C4-2B (cell line): ENCODE results near the gene STARD13.

ENCODE experiments used
- H3K27ac ChIP-seq: fragments of 450-650 bp; 2 replicates; pipeline ENCODE4 v1.5.1; 2017
- ZFX ChIP-seq: fragments of 450-650 bp; IDR thresholded peaks from 2 replicates; pipeline ENCODE4 v1.6.1; 2017
- TF ChIP-seq, protein P1 (sequence below): fragments of 450-650 bp; conservative IDR thresholded peaks from 2 replicates; pipeline ENCODE4 v1.5.1; 2017; ENCODE audit warnings: mild to moderate bottlenecking

Gene STARD13

DNA sequence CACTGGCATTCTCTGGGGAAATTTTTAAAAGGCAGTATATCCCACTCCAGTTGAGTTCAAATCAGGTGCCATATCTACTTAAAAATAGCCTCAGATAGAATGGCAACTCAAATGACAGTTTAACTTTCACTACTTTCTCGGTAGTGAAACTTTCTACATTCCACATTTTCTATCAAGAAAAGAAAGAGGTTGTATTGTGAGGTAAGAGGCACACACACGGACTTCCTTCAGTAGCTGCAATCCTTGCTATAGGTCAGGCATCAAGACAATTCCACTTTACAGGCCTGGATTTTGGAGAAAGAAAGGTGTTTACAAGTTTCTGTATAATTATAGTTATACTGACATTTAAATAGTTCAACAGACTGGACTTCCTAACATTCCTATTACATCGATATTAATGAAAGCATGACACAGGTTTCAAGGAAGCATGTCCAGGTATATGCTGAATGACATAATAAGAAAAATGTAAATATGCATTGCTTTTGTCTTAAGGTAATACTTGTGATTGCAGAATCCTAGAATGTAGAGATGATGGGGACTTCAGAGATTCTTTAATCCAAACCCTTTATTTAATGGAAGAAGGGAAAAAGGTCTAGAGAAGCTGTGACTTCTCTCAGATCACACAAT lies 5.2 kb downstream of the STARD13 start:
- TF ChIP-seq, protein P1, sequence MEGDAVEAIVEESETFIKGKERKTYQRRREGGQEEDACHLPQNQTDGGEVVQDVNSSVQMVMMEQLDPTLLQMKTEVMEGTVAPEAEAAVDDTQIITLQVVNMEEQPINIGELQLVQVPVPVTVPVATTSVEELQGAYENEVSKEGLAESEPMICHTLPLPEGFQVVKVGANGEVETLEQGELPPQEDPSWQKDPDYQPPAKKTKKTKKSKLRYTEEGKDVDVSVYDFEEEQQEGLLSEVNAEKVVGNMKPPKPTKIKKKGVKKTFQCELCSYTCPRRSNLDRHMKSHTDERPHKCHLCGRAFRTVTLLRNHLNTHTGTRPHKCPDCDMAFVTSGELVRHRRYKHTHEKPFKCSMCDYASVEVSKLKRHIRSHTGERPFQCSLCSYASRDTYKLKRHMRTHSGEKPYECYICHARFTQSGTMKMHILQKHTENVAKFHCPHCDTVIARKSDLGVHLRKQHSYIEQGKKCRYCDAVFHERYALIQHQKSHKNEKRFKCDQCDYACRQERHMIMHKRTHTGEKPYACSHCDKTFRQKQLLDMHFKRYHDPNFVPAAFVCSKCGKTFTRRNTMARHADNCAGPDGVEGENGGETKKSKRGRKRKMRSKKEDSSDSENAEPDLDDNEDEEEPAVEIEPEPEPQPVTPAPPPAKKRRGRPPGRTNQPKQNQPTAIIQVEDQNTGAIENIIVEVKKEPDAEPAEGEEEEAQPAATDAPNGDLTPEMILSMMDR = no peak
- no peak for TF ChIP-seq ZFX
- H3K27ac ChIP-seq = peak overlapping the region; percentile 51; the same call in 1 of the 2 replicates

DNA sequence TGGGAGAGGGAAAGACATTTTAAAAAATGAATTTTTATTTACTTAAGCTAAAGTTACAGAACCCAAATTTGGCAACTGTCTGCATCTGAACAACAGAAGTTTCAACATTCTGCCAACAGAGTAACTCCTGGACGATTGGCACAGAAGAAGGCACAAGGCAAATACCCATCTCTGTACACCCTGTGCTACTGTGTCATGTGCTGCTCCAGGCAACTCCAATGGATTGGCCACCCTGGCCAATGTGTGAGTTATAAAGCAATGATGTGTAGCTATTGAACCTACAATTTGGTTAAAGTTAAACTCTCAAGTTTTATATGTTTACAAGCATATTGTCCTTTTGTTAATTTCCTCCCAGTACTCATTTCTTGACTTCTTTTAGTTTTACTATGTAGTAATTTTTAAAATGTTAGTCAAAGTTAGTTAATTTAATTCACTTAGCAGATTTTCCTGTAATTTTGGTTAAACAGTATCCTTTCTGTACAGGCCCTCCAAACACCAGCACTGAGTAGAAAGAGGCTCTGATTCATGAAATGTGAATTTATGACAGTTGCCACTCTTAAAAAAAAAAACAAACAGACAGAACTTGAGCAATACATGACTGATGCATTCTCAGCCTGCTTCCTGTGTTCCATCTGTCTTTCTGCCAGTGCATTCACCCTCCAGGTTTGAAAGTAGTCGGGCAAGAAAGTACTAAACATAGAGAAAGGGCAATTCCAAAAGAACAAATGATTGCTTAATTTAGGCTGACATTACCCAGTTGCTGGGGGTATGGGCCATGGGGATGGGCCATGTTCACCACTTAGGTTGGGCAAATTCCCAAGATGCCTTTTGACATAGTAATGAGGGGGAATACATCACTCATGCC lies 5.9 kb downstream of the STARD13 start:
- TF ChIP-seq ZFX = no peak
- peak overlapping the region; percentile 51; the same call in 1 of the 2 replicates for H3K27ac ChIP-seq

DNA sequence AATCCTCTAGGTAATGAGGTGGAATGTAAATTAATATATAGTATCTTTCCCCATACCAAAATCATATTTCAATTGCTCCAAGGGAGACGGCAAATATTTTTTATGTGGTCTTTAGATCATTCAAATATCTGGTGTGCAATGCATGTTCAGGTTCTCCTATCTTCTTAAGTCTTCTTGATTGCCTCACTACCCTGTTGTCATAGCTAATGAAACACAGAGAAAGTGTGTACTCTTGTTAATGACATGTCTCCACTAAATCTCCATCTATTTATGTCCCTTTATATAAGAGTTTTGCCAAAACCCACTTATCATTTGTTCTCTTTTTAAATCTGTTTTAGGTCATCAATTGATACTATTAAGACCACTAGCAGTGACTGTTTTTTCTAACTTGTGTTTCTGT lies 6.6 kb downstream of the STARD13 start:
- H3K27ac ChIP-seq = no peak overlapping the region
- TF ChIP-seq ZFX = no peak
- TF ChIP-seq, protein P1 = no peak

DNA sequence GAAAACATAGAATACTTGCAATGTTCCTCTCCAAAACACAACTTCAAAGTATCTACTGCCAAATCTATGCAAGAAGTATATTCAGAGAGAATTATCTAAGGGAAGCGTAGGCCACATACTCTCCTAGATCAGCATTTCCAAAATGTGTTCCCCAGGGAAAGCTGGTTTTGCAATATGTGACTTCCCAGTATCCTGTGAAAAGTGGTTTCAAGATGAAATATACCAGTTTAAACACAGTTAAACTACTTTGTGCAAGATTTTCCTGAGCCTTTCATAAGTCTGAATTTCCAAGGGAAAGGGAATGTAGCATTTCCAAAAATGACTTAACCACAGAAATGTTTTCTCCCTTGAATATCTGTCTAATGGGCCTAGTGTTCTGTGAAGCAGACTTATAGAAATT lies 7.6 kb downstream of the STARD13 start:
- no peak overlapping the region for H3K27ac ChIP-seq
- TF ChIP-seq, protein P1 = no peak
- TF ChIP-seq ZFX = no peak

DNA sequence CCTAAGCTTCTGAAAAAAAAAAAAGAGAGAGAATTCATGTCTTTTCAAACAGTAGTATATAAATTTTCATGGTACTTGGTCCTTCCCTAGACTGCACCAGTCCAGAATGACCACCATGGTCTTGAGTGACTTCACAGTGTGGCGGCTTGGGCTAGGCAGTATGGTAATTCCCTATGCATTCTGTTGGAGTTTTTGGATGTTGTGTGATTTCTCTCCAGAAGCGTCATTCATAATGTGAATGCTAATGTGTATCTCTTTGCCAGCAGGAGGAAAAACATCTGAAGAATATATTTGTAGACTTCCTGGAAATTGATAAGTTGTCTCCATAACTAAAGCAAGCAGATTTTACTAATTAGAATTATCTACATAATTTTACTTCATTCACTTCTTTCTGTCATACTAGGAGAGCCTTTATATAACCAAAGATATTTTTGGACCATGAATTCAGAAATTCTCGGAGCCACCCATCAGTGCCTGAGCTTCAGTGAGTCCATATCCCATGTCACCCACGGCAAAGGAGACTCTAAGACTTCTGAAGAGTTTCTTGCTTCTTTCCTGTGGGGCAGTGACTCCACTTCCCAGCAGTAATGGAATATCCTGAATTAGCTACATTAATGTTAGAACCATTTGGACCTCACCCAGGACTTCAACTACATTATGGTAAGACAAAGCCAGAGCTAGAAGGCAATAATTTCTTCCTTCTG lies 8.4 kb downstream of the STARD13 start:
- TF ChIP-seq, protein P1 = no peak
- no peak for TF ChIP-seq ZFX
- H3K27ac ChIP-seq = no peak overlapping the region

DNA sequence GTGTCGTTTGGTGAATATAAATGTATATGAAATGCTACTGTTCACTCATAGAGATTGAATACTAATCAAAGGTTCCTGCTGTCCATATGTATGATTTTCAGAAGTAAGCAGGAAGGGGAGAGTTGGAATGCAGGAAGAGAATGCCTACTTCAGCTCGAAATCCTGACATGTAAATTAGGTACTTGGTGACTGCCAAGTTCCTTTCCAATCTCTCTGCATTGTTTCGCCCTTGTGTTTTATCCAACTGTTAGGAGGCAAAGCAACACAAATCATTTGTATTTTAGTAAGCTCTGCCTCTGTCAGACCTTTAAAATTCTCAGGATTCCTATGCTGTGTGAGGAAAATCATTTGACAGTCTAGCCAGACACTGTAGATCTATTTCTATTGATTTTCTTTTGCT lies 9.0 kb downstream of the STARD13 start:
- TF ChIP-seq ZFX = no peak
- TF ChIP-seq, protein P1 = no peak
- H3K27ac ChIP-seq = no peak overlapping the region

DNA sequence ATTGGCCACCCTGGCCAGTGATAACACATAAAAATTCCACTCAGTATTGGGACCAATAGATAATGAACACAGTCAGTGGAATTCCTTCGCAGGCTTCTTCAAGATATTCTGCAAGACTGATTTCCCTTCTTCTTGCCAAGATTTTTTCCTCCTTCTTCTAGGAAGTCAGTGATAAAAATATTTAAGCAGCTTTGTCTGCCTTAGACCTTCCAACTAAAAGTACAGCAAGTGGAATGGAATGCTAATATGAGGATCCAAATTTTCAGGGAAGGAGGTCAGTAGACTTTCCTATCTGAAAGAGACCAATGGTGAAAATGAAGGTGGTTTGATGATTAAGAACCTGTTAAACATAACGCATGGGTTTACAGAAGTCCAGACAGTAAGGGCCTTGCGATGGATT lies 9.6 kb downstream of the STARD13 start:
- H3K27ac ChIP-seq = no peak overlapping the region
- no peak for TF ChIP-seq ZFX
- TF ChIP-seq, protein P1 = no peak
